ENCODE results near the gene RNF121.

- TF ChIP-seq, protein P1, sequence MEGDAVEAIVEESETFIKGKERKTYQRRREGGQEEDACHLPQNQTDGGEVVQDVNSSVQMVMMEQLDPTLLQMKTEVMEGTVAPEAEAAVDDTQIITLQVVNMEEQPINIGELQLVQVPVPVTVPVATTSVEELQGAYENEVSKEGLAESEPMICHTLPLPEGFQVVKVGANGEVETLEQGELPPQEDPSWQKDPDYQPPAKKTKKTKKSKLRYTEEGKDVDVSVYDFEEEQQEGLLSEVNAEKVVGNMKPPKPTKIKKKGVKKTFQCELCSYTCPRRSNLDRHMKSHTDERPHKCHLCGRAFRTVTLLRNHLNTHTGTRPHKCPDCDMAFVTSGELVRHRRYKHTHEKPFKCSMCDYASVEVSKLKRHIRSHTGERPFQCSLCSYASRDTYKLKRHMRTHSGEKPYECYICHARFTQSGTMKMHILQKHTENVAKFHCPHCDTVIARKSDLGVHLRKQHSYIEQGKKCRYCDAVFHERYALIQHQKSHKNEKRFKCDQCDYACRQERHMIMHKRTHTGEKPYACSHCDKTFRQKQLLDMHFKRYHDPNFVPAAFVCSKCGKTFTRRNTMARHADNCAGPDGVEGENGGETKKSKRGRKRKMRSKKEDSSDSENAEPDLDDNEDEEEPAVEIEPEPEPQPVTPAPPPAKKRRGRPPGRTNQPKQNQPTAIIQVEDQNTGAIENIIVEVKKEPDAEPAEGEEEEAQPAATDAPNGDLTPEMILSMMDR (IDR thresholded peaks at IDR 0.05; ENCODE audit: low read depth, low read length): no peak
- TF ChIP-seq MYC (IDR thresholded peaks at IDR 0.05; ENCODE audit: low read depth, low read length): no peak
Observed at GRCh38 chr11:72023335-72023734, 94.5 kb downstream of the RNF121 start.

All from NB4 (cell line).